ENCODE results near the gene FOSL2. TPM values are rescaled to one million over a fixed set of nuclear protein-coding genes. Genes with fewer than 3 reads are reported as not detected.

The FOSL2 gene
- total RNA-seq, 3 donors from 2014 or later (not counting 1 experiment from before 2014, with no cell fraction given): 414 to 531 (median 455) TPM

- DNase-seq (peak in 1 of 2 donors; percentile 41), ATAC-seq (peak in 1 of 3 donors; percentile 1)
- Mint-ChIP-seq H3K4me1 (peaks cover 64 to 68% of the 10 kb centered on the region in 2 donors), H3K27ac (peak overlapping the region; percentile 93 to 96), H3K4me3 (peak overlapping the region; percentile 87), H3K36me3 (no peaks in the 10 kb centered on the region), H3K27me3 (ENCODE audit: low read depth in 2 of 2) (no peaks in the 10 kb centered on the region), H3K9me3 (no peaks in the 10 kb centered on the region)
- WGBS (ENCODE audit: insufficient coverage): 63% methylated on average over 17 of the region's 17 CpGs
- peak overlapping the region; percentile 95 for H3K27ac ChIP-seq (ENCODE audit: low read length)
- no peak for TF ChIP-seq CTCF (IDR thresholded peaks at IDR 0.05)
- H3K36me3 ChIP-seq (ENCODE audit: control insufficient read depth, insufficient read depth, low read length): peaks cover 1% of the 10 kb centered on the region
- no peaks in the 10 kb centered on the region for H3K9me3 ChIP-seq (ENCODE audit: control insufficient read depth, insufficient read depth, low read length)
- H3K4me1 ChIP-seq (ENCODE audit: control insufficient read depth, insufficient read depth, low read length): peaks cover 39% of the 10 kb centered on the region
- no peak overlapping the region for H3K4me3 ChIP-seq (ENCODE audit: low read length)
- no peaks in the 10 kb centered on the region for H3K27me3 ChIP-seq (ENCODE audit: control insufficient read depth, insufficient read depth, low read length)
- intact Hi-C loops (cut with micrococcal nuclease): no loop called here
These were observed 30.5 kb downstream of the FOSL2 start for GRCh38 chr2:28422908-28423741.

- H3K9me3 ChIP-seq (ENCODE audit: control insufficient read depth, insufficient read depth, low read length): no peaks in the 10 kb centered on the region
- H3K36me3 ChIP-seq (ENCODE audit: control insufficient read depth, insufficient read depth, low read length): peaks cover 1% of the 10 kb centered on the region
- peaks cover 64 to 68% of the 10 kb centered on the region in 2 donors for H3K4me1 Mint-ChIP-seq
These were observed 31.4 kb downstream of the FOSL2 start for GRCh38 chr2:28423856-28424605.

GRCh38 chr2:28424799-28425463, 32.3 kb downstream of the FOSL2 start:
- Histone ChIP-seq H3K4me3 (ENCODE audit: low read length) (no peak overlapping the region), H3K27ac (ENCODE audit: low read length) (peak overlapping the region; percentile 95), H3K4me1 (ENCODE audit: control insufficient read depth, insufficient read depth, low read length) (peaks cover 42% of the 10 kb centered on the region), H3K27me3 (ENCODE audit: control insufficient read depth, insufficient read depth, low read length) (no peaks in the 10 kb centered on the region), H3K9me3 (ENCODE audit: control insufficient read depth, insufficient read depth, low read length) (no peaks in the 10 kb centered on the region), H3K36me3 (ENCODE audit: control insufficient read depth, insufficient read depth, low read length) (peaks cover 1% of the 10 kb centered on the region)
- H3K4me1 Mint-ChIP-seq: peaks cover 65 to 66% of the 10 kb centered on the region in 2 donors
- no peaks in the 10 kb centered on the region for H3K36me3 Mint-ChIP-seq
- 26% methylated on average over 2 of the region's 2 CpGs for WGBS (ENCODE audit: insufficient coverage)
- DNase-seq (peak in 1 of 2 donors; percentile 59), ATAC-seq (peak; percentile 45 to 51 (median 46))
- H3K4me3 Mint-ChIP-seq: peak overlapping the region; percentile 87
- no peaks in the 10 kb centered on the region for H3K27me3 Mint-ChIP-seq (ENCODE audit: low read depth in 2 of 2)
- intact Hi-C loops (cut with micrococcal nuclease): loop anchor here (1.0 kb wide), 2 partner anchors 16 to 35 kb away; no protein-coding TSS in a partner anchor
- no peak for TF ChIP-seq CTCF (IDR thresholded peaks at IDR 0.05)
- peak overlapping the region; percentile 93 to 96 for H3K27ac Mint-ChIP-seq
- no peaks in the 10 kb centered on the region for H3K9me3 Mint-ChIP-seq

More at GRCh38 chr2:28423856-28424605, 31.4 kb downstream of the FOSL2 start:
- no peak overlapping the region for H3K4me3 ChIP-seq (ENCODE audit: low read length)
- Mint-ChIP-seq H3K36me3 (no peaks in the 10 kb centered on the region), H3K9me3 (no peaks in the 10 kb centered on the region), H3K4me3 (peak overlapping the region; percentile 87), H3K27ac (peak overlapping the region; percentile 93 to 96), H3K27me3 (ENCODE audit: low read depth in 2 of 2) (no peaks in the 10 kb centered on the region)
- H3K4me1 ChIP-seq (ENCODE audit: control insufficient read depth, insufficient read depth, low read length): peaks cover 39% of the 10 kb centered on the region
- DNase-seq (peak in 1 of 2 donors; percentile 77), ATAC-seq (peak; percentile 77 to 92 (median 82))
- H3K27me3 ChIP-seq (ENCODE audit: control insufficient read depth, insufficient read depth, low read length): no peaks in the 10 kb centered on the region
- no peak for TF ChIP-seq CTCF (IDR thresholded peaks at IDR 0.05)
- peak overlapping the region; percentile 95 for H3K27ac ChIP-seq (ENCODE audit: low read length)
- 11% methylated on average over 6 of the region's 7 CpGs for WGBS (ENCODE audit: insufficient coverage)
- intact Hi-C loops (cut with micrococcal nuclease): loop anchor here (1.0 kb wide), 2 partner anchors 15 to 34 kb away; no protein-coding TSS in a partner anchor

All from natural killer cell (primary cell).